HG03066 (cell line): ENCODE measurements around the gene KIT.

Experiments used
- ATAC-seq: cut with Tn5 transposase; IDR thresholded peaks from one replicate; pipeline ENCODE4 v1.9.1; 2021; ENCODE audit warnings: low read depth; ENCODE audit not compliant: unreplicated experiment

The KIT gene

DNA sequence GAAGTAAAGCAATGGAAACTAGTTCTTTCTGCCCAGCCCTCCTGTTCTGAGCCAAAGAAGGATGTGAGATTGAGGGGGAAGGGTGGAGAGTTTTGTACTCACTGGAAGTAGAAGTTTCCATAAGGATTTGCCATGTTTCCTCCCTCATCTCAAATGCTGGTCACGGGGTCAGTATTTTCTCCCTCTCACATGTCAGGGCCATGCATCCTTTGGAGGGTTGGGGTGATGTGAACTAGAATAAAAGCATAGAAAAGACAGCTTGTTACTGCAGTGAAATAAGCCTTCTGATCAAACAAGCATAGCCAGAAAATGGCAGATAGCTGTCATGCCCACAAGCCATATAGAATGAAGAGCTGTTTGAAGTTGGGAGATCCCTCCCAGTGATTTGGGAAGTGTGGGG lies 79.7 kb downstream of the KIT start:
- no peak for ATAC-seq

DNA sequence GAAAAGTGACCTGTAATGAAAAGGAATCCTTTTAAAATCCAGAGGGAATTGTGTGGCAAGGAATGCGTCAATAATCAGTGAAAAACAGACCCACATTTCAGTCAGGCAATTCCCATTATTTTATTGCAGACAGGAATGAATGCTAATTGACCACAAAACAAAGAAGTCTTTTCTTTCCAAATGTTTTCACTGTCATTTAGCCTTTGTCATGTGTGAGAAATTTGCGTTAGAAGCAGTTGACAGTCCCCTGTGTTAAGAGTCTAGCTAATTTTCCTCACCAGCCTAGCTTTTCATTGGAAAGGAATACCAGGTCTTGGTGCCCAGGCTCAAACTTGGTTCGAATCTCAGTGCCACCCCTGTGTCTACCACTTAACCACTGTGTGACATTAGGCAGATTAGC lies 83.4 kb downstream of the KIT start:
- ATAC-seq, result no peak

DNA sequence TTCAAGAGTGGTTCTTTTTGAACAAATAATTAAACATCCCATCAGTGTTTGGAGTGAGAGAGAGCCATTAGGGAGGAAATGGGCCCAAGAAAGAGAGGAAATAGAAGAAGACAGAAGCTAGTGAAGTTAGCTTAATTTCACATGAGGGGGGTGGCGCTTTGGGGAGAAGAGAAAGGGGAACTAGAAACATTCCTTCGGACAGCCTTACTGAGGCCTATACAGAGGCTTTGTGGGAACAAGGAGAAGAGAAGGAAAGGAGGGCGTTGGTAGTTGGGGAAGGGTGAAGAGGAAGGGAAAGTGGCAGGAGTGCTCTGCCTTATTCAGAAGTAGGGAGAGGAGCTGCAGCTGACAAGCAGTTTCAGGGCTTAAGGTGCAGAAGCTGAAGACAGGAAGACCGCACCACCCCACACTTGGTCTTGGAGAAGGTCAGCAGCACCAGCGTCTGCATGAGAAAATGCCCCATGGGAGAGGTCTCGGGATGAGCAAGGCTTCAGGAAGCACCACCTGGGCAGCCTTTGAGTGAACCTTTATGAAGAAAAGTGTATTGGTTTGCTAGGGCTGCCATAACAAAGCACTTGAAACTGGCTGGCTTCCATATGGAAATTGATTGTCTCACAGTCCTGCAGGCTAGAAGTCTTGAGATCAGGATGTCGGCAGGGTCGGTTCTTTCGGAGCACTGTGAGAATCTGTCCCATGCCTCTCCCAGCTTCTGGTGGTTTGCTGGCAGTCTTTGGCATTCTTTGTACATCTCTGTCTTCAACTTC lies 85.1 kb downstream of the KIT start:
- no peak for ATAC-seq

DNA sequence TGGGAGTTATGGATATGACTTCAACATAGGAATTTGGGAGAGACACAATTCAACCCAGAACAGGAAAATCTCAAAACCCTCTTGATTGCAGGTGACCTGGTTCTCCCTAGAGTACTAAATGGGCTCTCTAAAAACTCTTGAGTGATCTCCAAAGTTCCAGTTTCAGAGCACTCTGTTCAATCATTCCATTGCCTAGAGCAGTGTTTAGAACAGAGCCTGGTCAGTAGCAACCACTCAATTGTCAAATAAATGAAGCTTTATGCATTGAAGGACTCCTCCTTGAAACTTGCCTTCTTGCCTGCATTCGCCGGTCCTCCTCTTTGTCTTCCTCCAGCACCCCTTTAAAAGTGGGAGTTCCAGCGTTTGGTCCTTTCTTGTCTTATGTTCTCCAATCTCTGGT lies 85.8 kb downstream of the KIT start:
- ATAC-seq, result no peak

DNA sequence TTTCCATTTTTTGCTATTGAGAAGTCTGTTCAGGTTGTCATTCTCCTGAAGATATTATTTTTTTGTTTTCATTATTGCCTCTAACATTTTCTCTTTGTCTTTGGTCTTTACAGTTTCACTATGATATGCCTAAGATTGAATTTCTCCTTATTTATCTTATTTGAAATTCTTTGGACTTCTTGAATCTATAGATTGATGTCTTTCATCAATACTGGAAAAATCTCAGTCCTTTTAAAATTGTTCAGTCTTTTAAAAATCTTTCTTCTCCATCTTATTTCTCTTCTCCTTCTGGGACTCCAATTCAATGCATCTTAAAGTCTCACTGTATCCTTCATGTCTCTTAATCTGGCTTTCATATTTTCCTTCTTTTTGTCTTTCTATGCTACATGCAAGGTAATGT lies 86.7 kb downstream of the KIT start:
- ATAC-seq, result no peak

DNA sequence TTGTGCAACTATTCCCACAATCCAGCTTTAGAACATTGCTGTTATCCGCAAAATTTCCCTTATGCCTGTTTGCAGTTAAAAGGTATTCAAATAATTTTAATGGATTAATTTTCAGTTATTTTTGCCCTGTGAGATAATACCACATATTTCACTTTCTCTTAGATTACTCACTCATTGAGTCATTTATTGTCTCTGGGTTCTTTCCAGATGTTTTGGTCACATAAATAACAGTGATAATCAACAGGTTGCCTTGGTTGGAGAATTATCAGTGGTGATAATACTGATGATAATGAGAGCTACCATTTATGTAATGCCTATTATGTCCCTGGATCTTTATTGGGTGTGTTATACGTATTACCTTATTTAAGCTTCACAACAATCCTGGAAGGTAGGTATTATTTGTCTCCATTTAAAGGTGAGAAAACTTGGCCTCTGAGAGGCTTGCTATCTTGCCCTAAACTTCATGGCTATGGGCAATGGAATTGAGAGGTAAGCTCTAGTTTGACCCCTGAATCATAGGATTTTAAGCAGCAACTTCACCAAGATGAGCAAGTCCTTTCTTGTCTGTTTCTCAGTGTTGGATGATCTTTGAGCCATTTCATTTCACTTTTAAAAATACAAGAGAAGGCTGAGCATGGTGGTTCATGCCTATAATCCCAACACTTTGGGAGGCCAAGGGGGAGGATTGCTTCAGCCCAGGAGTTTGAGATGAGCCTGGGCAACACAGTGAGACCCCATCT lies 87.4 kb downstream of the KIT start:
- no peak for ATAC-seq

DNA sequence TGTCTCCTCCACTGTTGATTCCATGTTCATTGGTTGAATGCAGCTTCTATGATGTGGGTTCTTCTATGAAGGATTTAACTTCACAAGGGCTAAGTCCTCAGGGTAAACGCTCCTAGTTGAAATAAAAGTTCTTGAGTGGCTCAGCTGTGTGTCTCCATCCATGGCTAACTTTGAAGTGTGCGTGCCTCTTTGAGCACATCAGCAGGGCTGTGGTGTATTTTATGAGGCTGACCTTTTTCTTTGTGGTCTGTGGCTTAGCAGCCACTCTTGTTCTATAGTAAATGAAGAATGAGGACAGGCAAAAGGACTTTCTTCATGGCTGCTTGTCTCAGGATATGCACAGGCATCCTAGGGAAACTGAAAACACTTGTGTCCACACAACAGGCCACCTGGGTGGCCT lies 88.5 kb downstream of the KIT start:
- ATAC-seq, result no peak

DNA sequence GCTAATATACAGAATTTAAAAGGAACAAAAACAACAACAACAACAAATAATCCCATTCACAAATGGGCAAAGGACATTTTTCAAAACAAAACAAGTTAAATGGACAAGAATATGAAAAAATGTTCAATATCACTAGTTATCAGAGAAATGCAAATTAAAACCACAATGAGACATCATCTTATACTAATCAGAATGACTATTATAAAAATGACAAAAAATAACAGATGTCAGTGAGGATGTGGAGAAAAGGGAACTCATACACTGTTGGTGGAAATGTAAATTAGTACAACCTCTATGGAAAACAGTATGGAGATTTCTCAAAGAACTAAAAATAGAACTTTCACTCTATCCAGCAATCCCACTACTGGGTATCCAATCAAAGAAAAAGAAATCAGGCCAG lies 92.6 kb downstream of the KIT start:
- no peak for ATAC-seq

DNA sequence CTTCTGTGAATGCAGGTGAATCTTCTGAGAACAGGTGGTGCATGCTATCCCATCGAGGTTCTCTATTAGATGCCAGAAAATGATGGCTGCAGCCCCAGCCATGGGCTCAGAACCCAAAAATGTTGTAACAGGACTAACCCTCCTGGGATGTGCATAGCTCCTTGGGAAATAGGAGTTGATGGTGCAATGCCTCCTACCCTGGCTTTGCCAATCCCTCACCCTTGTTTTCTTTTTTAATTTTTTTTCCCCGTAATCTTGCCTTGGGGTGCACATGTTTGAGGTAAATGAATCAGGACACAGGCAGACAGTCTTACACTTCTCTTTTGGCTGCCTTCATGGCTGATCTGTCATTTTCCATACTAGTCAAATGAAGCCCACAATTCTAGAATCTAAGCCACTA lies 96.6 kb downstream of the KIT start:
- no peak for ATAC-seq

DNA sequence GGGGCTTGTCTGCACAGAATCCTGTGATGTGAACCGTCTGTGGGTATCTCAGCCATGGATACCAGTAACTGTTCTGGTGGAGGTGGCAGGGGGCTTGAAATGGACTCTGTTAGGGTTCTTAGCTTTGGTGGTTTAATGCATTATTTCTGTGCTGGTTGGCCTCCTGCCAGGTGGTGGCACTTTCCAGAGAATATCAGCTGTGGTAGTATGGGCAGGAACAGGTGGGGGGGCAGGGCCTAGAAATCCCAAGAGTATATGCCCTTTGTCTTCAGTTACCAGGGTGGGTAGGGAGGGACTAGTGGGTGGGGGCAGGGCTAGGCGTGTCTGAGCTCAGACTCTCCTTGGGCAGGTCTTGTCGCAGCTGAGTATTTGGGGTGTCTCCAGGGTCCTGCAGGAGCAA lies 106.7 kb downstream of the KIT start:
- no peak for ATAC-seq

DNA sequence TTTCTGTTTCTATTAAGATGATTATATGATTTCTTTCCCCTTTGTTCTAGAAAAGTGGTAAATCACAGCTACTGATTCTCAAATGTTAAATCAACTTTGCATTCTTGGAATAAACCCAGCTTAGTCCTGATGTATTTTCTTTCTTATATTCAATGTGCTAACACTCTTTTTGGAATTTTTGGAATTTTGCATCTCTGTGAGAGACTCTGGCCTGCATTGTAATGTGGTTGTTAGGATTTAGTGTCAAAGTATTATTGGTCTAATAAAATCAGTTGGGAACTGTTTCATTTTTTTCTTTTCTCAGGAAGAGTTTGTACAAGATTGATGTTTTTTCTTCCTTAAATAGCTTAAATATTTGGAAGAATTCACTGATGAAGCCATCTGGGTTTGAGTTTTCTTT lies 109.6 kb downstream of the KIT start:
- ATAC-seq, result no peak

DNA sequence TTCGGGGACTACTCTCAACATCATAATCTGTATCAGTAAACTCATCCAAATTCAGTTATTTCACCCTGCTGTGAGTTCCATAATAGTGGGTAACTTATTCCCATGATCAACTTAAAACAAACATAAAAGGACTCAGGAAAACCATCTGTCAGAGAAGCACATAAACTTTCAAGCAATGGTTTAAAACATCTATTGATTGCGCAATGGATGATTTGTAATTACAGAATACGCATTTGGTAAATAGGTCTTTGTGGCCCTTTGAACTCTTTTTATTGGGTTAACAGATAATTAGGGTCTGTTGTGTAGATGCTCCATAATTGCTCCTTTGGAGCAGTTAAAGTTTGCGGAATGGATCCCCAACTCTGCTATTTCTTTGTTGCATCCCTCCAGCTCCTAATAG lies 115.3 kb downstream of the KIT start:
- ATAC-seq, result no peak

DNA sequence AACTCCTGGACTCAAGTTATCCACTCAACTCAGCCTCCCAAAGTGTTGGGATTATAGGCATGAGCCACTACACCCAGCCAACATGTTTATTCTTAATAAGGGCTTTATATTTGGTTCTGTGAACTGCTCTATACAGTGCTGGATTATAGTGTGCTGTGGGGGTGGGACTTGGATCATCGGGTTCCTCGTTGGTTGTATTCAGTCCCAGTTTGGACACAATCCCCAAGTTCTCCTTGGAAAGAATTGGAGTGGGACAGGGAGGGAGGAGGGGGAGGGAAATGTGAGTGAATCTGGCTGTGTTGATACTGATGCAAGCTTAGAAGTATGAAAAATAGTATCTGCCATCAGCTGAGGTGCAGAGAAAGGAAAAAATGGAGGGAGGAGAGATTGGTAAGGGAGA lies 121.3 kb downstream of the KIT start:
- no peak for ATAC-seq

DNA sequence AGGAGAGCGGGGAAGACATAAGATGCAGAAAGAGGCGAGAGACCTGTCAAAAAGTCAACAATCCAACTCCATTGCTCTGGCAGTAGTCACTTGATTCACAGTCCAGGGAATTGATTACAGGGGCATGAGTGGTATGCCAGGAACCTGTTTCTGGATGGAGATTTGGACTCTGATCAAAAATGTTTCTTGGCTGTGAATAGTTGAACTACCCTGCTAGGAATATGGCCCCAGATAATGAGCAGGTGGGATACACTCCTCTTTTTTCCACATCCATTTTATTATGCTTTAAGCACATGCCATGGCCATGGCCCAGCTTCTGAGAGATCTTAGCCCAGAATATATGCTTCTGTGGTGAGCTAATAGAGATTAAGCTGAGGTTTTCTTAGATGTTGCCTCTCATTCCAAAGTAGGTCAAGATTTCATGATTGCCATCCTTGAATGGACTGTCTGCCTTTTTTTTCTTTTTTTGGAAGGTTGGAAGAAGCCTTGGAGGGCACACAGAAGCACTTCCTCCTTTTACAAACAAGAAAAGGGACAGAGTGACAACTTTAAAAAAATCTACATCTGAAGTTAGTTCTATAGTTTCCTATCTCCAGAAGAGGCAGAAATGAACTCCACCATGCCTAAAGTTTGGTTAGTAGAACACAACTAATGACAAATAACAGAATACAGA lies 121.9 kb downstream of the KIT start:
- ATAC-seq, result no peak

DNA sequence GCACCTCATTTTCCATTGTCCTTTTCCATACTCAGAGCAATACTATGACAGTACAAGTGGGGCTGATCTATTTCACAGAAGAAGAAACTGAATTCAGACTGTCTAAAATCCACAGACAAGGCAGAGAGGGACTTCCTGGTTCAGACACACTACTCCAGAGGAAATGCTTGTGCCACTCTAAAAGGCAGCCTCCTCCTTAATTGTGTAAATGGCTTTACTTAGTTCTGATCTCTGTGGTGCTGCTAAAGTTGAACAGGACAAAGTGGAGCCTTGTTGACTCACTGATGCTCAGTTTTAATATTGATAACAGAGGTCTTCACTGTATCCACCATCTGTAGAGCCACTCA lies 122.4 kb downstream of the KIT start:
- ATAC-seq, result no peak

DNA sequence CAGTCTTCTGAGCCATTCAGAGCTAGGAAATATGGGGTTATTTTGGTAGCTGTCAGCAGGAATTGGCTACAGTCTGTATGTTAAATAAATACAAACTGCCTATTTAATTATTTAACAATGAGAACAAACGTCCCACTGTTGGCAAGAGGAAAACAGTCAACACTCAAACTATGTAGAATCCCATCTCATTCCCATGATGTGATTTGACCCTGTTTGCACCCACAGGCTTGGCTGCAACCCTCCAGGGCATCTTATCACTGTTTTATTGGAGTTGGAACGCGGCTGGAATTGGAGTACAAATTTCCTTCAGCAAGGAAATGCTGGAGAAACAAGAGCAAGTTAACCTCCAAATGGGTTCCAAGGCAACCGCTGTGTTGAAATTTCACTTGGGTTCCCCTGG lies 124.0 kb downstream of the KIT start:
- no peak for ATAC-seq

DNA sequence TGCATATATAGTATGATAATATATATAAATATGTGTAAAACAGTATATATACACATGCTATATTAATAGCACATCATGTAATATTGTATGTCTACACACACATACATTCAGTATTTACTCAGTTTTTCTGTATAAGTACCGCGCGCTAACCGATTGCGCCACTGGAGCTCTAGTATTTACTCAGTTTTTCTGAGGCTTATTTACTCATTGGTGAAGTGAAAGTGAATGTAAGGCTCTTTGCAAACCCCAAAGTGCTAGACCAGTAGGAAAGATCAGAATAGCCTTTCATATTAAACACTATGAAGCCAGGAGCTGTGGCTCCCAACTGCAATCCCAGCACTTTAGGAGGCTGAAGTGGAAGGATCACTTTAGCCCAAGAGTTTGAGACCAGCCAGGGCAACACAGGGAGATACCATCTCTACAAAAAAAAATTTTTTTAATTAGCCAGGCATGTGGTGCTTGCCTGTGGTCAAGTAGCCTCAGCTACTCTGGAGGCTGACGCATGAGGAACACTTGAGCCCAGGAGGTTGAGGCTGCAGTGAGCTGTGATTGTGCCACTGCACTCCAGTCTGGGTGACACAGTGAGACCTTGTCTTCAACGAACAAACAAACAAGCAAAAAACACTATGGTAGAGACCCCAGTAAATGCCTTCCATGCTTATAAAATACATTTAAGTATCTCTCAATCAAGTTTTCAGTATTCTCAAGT lies 125.8 kb downstream of the KIT start:
- ATAC-seq, result no peak

DNA sequence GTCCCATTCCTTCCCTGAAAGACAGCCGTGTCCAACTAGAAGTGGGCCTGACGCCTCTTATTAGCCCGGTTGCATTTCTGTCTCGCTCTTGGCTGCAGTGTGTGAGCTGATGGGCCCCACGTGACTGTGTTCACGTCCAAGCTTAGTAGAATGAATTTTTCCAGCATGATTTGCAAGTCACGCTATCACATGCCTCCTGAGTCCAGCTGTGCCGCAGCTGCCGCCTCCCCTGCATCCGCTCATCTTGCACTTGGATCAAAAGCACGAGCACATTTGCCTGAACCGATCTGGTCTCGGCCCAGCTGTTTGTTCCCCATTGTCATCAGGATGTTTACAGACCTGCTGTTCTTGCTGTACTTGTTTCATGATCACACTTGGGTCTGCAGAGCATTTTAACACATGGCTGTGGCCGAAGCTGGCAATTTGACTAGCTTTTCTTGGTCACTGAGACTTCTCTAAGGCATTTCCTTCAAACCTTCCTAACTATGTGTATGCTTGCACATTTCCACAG lies 126.5 kb downstream of the KIT start:
- no peak for ATAC-seq
